ENCODE results near the gene EFNA2.
"Not testable (repeated sequence)": the region's sequence is repeated elsewhere in the genome, so short reads cannot be mapped to it uniquely, and the experiment has no call there.

The EFNA2 gene

DNA sequence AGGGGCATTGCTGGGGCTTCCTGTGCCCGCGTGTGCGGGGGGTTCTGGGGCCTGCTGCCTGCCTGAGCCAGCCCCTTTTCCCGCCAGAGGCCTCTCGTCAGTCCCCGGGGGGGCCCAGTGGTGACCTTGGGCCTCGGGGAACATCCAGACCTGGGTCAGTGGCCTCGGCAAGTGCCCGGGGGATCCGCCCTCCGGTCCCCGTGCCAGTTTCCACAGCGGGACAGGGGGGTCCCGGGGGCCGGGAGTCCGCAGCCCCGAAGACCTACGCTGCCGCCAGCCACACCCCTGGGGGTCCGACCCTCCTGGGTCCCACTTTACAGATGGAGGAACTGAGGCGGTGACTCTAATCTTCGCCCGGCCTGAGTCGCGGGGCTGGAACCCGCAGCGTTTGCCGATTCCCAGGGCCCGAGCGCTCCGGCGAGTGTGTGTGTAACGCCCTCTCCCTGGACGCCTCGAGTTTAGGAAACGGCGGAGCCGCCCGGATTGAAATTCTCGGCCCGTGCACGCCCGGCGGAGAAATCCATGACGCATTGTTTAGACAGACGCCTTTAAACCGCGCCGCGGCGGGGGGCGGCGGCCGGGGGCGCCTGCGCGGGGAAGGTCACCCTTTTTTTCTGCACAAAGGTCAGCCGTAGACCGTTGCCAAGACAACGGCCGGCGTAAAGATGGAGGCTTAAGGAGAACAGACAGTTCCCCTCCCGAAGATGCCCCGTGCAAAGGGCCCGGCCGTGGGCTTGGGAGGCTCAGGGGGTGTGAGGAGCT, 39.3 kb downstream of the EFNA2 start:
- TF ChIP-seq, protein P1, sequence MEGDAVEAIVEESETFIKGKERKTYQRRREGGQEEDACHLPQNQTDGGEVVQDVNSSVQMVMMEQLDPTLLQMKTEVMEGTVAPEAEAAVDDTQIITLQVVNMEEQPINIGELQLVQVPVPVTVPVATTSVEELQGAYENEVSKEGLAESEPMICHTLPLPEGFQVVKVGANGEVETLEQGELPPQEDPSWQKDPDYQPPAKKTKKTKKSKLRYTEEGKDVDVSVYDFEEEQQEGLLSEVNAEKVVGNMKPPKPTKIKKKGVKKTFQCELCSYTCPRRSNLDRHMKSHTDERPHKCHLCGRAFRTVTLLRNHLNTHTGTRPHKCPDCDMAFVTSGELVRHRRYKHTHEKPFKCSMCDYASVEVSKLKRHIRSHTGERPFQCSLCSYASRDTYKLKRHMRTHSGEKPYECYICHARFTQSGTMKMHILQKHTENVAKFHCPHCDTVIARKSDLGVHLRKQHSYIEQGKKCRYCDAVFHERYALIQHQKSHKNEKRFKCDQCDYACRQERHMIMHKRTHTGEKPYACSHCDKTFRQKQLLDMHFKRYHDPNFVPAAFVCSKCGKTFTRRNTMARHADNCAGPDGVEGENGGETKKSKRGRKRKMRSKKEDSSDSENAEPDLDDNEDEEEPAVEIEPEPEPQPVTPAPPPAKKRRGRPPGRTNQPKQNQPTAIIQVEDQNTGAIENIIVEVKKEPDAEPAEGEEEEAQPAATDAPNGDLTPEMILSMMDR (conservative IDR thresholded peaks at IDR 0.05; ENCODE audit: low read length), result no peak
- peak; percentile 67 for DNase-seq (ENCODE audit: low read depth)
- H3K4me3 ChIP-seq (ENCODE audit: low read length), result peak overlapping the region; percentile 50

GRCh38 chr19:1325568-1326294, 40.1 kb downstream of the EFNA2 start:
- TF ChIP-seq, protein P1 (conservative IDR thresholded peaks at IDR 0.05; ENCODE audit: low read length), result no peak
- peak overlapping the region; percentile 29; the same call in 1 of the 2 replicates for H3K4me3 ChIP-seq (ENCODE audit: low read length)
- no peak for DNase-seq (ENCODE audit: low read depth)

DNA sequence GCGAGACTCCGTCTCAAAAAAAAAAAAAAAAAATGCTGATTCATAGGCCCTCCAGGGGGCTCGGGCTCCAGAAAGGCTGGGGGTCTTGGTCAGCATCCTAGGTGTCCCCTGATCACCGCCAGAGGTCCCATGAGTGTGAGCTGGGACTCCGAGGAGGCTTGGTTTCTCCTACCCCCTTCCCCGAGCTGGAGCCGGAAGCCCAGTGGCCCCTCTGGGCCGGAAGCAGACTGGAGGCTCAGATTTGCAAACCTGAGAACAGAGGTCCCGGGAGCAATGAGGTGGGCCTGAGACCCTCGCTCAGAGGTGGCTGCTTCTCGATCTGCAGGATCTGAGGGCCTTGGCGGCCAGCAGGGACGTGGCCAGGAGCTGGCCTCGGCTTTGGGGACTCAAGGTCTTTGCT, 41.5 kb downstream of the EFNA2 start:
- H3K4me3 ChIP-seq (ENCODE audit: low read length), result no peak overlapping the region
- TF ChIP-seq, protein P1 (conservative IDR thresholded peaks at IDR 0.05; ENCODE audit: low read length), result no peak
- no peak for DNase-seq (ENCODE audit: low read depth)

- H3K4me3 ChIP-seq (ENCODE audit: low read length); DNase-seq (ENCODE audit: low read depth): not testable (repeated sequence)
These were observed 46.5 kb downstream of the EFNA2 start for GRCh38 chr19:1332208-1332607.

- TF ChIP-seq, protein P1 (conservative IDR thresholded peaks at IDR 0.05; ENCODE audit: low read length), result no peak
- DNase-seq (ENCODE audit: low read depth), result no peak
- H3K4me3 ChIP-seq (ENCODE audit: low read length), result no peak overlapping the region
These were observed 50.5 kb downstream of the EFNA2 start for GRCh38 chr19:1336079-1336684.

GRCh38 chr19:1340681-1341469, 55.2 kb downstream of the EFNA2 start:
- TF ChIP-seq, protein P1 (conservative IDR thresholded peaks at IDR 0.05; ENCODE audit: low read length), result no peak
- DNase-seq (ENCODE audit: low read depth), result no peak
- H3K4me3 ChIP-seq (ENCODE audit: low read length), result no peak overlapping the region

DNA sequence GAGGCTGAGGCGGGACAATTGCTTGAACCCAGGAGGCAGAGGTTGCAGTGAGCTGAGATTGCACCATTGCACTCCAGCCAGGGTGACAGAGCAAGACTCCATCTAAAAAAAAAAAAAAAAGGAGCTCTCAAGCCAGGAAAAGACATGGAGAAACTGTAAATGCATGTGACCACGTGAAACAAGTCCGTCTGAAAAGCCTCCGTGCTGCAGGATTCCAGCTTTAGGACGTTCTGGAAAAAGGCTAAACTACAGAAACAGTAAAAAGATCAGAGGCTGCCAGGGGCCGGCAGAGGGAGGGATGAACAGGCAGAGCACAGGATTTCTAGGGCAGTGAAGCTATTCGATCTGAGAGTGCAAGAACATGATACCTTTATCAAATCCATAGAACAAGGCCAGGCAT, 57.4 kb downstream of the EFNA2 start:
- no peak overlapping the region for H3K4me3 ChIP-seq (ENCODE audit: low read length)
- TF ChIP-seq, protein P1 (conservative IDR thresholded peaks at IDR 0.05; ENCODE audit: low read length), result no peak
- no peak for DNase-seq (ENCODE audit: low read depth)

Measured in AG10803 (cell line).